Measurements from ENCODE around the gene DUSP28. TPM values are rescaled to one million over a fixed set of nuclear protein-coding genes. Genes with fewer than 3 reads are reported as not detected.

DUSP28 gene
- total and polyA plus RNA-seq, 2 of the 8 experiments (the other 6 are each of a cell fraction or from before 2014, with no cell fraction given) = 2.1 to 2.3 TPM

DNA sequence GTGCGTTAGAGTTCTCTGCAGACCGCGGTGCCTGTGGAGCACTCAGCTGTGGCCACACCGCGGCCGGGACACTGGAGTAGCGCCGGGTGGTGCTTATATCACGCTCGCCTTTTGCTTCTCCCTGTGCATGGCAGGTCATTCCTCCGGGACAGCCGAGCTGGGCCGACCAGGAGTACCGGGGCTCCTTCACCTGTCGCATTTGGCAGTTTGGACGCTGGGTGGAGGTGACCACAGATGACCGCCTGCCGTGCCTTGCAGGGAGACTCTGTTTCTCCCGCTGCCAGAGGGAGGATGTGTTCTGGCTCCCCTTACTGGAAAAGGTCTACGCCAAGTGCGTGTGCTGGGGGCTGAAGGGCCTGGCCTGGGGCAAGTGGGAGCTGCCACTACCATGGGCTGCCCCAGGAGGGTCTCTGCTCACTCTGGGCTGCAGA, 30.5 kb downstream of the DUSP28 start:
- Histone ChIP-seq H3K79me2 (ENCODE audit: control insufficient read depth in 1 of 2, insufficient read depth in 2 of 2, low read length in 2 of 2) (peaks cover 4 to 33% of the 10 kb centered on the region in 2 experiments; a peak in 3 of 4 replicates), H3K23me2 (ENCODE audit: low read depth, low read length) (peaks cover 9% of the 10 kb centered on the region; the same call in 1 of the 2 replicates), H3K56ac (replicated peaks; ENCODE audit: insufficient read length, low read depth, low read length) (no peak overlapping the region), H4K91ac (replicated peaks; ENCODE audit: insufficient read length, low read length) (no peak overlapping the region), H2BK15ac (ENCODE audit: low read length) (no peak overlapping the region), H3K23ac (ENCODE audit: insufficient read length) (no peak overlapping the region), H3K18ac (ENCODE audit: extremely low read depth, low read length) (no peak overlapping the region), H3K4me1 (replicated peaks in 1 of 4; ENCODE audit: control insufficient read depth in 3 of 4, insufficient read depth in 4 of 4, low read length in 3 of 4) (peaks cover 0 to 8% (median 7%) of the 10 kb centered on the region in 4 experiments; a peak in 5 of 7 replicates), H2BK20ac (ENCODE audit: low read length) (no peak overlapping the region), H3K4me3 (ENCODE audit: extremely low read depth in 1 of 4, insufficient read depth in 2 of 4, low read depth in 3 of 4, low read length in 4 of 4) (no peak overlapping the region), H3K4ac (replicated peaks; ENCODE audit: insufficient read length, low read depth, low read length) (no peak overlapping the region), H4K8ac (ENCODE audit: extremely low read depth, insufficient read depth, low read length) (no peak overlapping the region), H4K5ac (ENCODE audit: insufficient read length, low read depth, low read length) (no peak overlapping the region), H2AK5ac (ENCODE audit: low read depth, low read length) (no peak overlapping the region), H2BK12ac (ENCODE audit: low read depth, low read length) (no peak overlapping the region), H2BK120ac (replicated peaks; ENCODE audit: low read depth, low read length) (no peak overlapping the region), H3K27ac (ENCODE audit: low read depth, low read length) (no peak overlapping the region), H3K36me3 (ENCODE audit: control insufficient read depth in 2 of 4, insufficient read depth in 4 of 4, low read length in 3 of 4) (peaks cover 0 to 8% (median 6%) of the 10 kb centered on the region in 4 experiments; a peak in 4 of 8 replicates), H3K9ac (replicated peaks in 1 of 4; ENCODE audit: extremely low read depth in 1 of 4, low read depth in 3 of 4, low read length in 3 of 4) (no peak overlapping the region), H3K4me2 (ENCODE audit: insufficient read depth in 1 of 2, low read depth in 2 of 2, low read length in 2 of 2) (no peak overlapping the region), H3K14ac (ENCODE audit: insufficient read length) (no peak overlapping the region), H3K9me3 (ENCODE audit: insufficient read depth in 2 of 2, low read depth in 1 of 2, low read length in 1 of 2) (no peaks in the 10 kb centered on the region), H3K79me1 (ENCODE audit: low read depth, low read length) (peaks cover 17% of the 10 kb centered on the region), H2AFZ (ENCODE audit: low read length) (no peak overlapping the region), H3K27me3 (replicated peaks in 1 of 4; ENCODE audit: control insufficient read depth in 3 of 4, extremely low read depth in 1 of 4, insufficient read depth in 3 of 4, low read length in 3 of 4) (no peaks in the 10 kb centered on the region), H2BK5ac (ENCODE audit: low read depth, low read length) (no peak overlapping the region), H4K20me1 (replicated peaks in 1 of 2; ENCODE audit: control insufficient read depth in 1 of 2, insufficient read depth in 2 of 2, low read length in 2 of 2) (peaks cover 3 to 31% of the 10 kb centered on the region in 2 experiments)
- CTCF ChIA-PET (ENCODE audit: partially characterized antibody) = interaction anchor here (1.2 to 1.4 kb wide), 2 partner anchors 11 to 14 kb away, joined by 3 read pairs; no protein-coding TSS in a partner anchor
- WGBS, 2 experiments (ENCODE audit: extremely low coverage in 1 of 2, insufficient coverage in 1 of 2, insufficient read length in 1 of 2, insufficient replicate concordance in 2 of 2, low coverage in 1 of 2, low lambda C conversion rate in 2 of 2, missing lambda C conversion rate in 1 of 2) = 90% methylated on average over 21 of the region's 21 CpGs; no CpG with 5 or more reads in 1 of the 2 experiments
- no peak for DNase-seq (ENCODE audit: low read depth in 1 of 2, low spot score in 2 of 2)
- FAIRE-seq = no peak
- POLR2A ChIA-PET (ENCODE audit: partially characterized antibody) = no interaction called here
- TF ChIP-seq POLR2A (IDR thresholded peaks at IDR 0.05; ENCODE audit: control extremely low read depth in 1 of 2, low read depth in 2 of 2, low read length in 2 of 2) = no peak
- no peak for TF ChIP-seq TEAD4 (IDR thresholded peaks at IDR 0.05; ENCODE audit: low read depth, low read length)
- no peak for TF ChIP-seq BRCA1 (IDR thresholded peaks at IDR 0.05; ENCODE audit: low read depth, low read length)
- no peak for TF ChIP-seq RBBP5 (IDR thresholded peaks at IDR 0.05; ENCODE audit: borderline replicate concordance, low read depth, low read length)
- TF ChIP-seq GTF2F1 (IDR thresholded peaks at IDR 0.05; ENCODE audit: borderline replicate concordance, low read depth, low read length) = no peak
- no peak for TF ChIP-seq EGR1 (IDR thresholded peaks at IDR 0.05; ENCODE audit: borderline replicate concordance, low read depth, low read length)
- TF ChIP-seq SP1 (IDR thresholded peaks at IDR 0.05; ENCODE audit: low read depth, low read length) = no peak
- no peak for TF ChIP-seq BCL11A (IDR thresholded peaks at IDR 0.05; ENCODE audit: low read depth in 2 of 2, low read length in 2 of 2)
- TF ChIP-seq RXRA (IDR thresholded peaks at IDR 0.05; ENCODE audit: insufficient read depth, low read depth, low read length) = no peak
- TF ChIP-seq, protein P1, sequence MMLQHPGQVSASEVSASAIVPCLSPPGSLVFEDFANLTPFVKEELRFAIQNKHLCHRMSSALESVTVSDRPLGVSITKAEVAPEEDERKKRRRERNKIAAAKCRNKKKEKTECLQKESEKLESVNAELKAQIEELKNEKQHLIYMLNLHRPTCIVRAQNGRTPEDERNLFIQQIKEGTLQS (IDR thresholded peaks at IDR 0.05; ENCODE audit: insufficient read depth, low read depth, low read length) = no peak
- no peak for TF ChIP-seq TAF1 (IDR thresholded peaks at IDR 0.05; ENCODE audit: low read depth, low read length)
- no peak for TF ChIP-seq FOSL1 (IDR thresholded peaks at IDR 0.05; ENCODE audit: insufficient read depth, low read depth, low read length)
- TF ChIP-seq KDM4A (IDR thresholded peaks at IDR 0.05; ENCODE audit: low read depth, low read length, severe bottlenecking) = no peak
- no peak for TF ChIP-seq GABPA (IDR thresholded peaks at IDR 0.05; ENCODE audit: borderline replicate concordance, insufficient read depth, low read length)

Measured in H1 (cell line).